ENCODE results near the gene SH2D2A. TPM values are rescaled to one million over a fixed set of nuclear protein-coding genes. Genes with fewer than 3 reads are reported as not detected.

Gene SH2D2A
- total RNA-seq, 1 experiment from 2014 or later, result 4.0 TPM

DNA sequence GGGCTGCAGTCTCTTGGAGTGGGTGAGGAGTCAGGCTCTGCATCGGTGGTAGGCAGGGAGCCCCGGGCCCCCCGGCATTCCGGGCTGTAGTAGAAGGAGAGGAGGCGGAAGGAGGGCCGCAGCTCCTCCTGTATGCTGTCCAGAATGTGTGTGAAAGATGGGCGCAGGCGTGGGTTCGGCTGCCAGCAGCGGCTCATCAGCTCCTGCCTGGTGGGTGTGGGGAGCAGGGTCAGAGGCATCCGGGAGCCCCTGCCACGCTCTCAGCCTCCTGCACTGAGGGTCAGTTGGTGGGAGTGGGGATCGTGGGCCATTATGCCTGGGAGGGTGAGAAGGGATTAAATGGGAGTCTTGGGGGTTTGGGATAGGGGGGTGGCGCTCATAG, 24.2 kb upstream of the SH2D2A start:
- ChIA-PET POLR2A (ENCODE audit: unreplicated experiment) (no interaction called here), CTCF (no interaction called here)
- no peaks in the 10 kb centered on the region for H4K20me1 ChIP-seq (ENCODE audit: insufficient read depth)
- H3K27me3 ChIP-seq (ENCODE audit: insufficient read depth, low read depth), result peaks cover 18% of the 10 kb centered on the region; the same call in 1 of the 2 replicates
- H3K79me2 ChIP-seq (ENCODE audit: low read depth), result no peaks in the 10 kb centered on the region
- H3K4me1 ChIP-seq (replicated peaks; ENCODE audit: insufficient read depth), result no peaks in the 10 kb centered on the region
- H3K9me3 ChIP-seq (ENCODE audit: insufficient read depth, low read depth), result no peaks in the 10 kb centered on the region
- no peak for TF ChIP-seq EZH2 (IDR thresholded peaks at IDR 0.05; ENCODE audit: low read depth)
- no peak for TF ChIP-seq CTCF (conservative IDR thresholded peaks at IDR 0.05)
- intact Hi-C loops (cut with micrococcal nuclease; ENCODE audit: unreplicated experiment), result no loop called here
- no TSS peak for BruUV-seq (replicated peaks)
- no peaks in the 10 kb centered on the region for H3K36me3 ChIP-seq (ENCODE audit: low read depth)
- H2AFZ ChIP-seq, result no peak overlapping the region
- H3K4me2 ChIP-seq, result no peak overlapping the region
- no peak overlapping the region for H3K27ac ChIP-seq
- no peak overlapping the region for H3K4me3 ChIP-seq
- no peak for DNase-seq
- H3K9me2 ChIP-seq (ENCODE audit: insufficient read depth), result no peaks in the 10 kb centered on the region
- no peaks in the 10 kb centered on the region for H3F3A ChIP-seq (ENCODE audit: insufficient read depth, low read depth)

DNA sequence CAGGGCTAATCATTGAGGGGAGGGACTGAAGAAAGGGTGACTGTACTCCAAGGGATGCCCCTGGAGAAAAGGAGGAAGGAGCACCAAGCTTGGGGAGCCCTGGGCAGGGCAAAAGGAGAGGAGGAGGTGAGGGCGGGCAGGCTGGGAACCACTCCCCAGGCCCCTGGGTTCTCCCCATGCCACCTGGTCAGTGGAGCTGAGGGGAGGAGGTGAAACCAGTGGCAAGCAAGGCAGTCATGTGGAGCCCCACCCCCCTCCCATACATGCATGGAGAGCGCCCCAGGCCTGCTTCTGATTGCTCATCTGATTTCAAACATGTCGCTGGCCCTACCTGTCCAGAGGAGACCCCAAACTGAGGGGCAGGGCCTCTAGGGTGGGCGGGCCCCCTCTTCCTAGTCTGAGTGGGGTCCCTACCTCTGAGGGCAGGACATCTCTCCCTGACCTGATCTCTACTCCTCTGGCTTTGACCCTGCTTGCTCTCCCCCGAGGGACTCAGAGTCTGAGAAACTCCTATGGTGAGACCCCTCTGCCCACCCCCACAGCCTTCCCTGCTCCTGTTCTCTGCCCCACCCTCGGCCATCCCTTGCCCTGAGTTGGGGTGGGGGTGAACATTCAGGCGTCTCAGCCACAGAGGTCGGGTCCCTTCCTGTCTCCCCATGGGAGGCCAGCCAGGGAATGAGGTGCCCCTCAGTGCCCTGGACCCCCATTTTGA, 23.7 kb upstream of the SH2D2A start:
- Histone ChIP-seq H3K79me2 (ENCODE audit: low read depth) (no peaks in the 10 kb centered on the region), H3K27me3 (ENCODE audit: insufficient read depth, low read depth) (peaks cover 23% of the 10 kb centered on the region; the same call in 1 of the 2 replicates)
- POLR2A ChIA-PET (ENCODE audit: unreplicated experiment), result no interaction called here

GRCh38 chr1:156839426-156840109, 22.9 kb upstream of the SH2D2A start:
- H2AFZ ChIP-seq, result no peak overlapping the region
- TF ChIP-seq EZH2 (IDR thresholded peaks at IDR 0.05; ENCODE audit: low read depth) (no peak), CTCF (conservative IDR thresholded peaks at IDR 0.05) (no peak)
- no peaks in the 10 kb centered on the region for H4K20me1 ChIP-seq (ENCODE audit: insufficient read depth)
- H3K36me3 ChIP-seq (ENCODE audit: low read depth), result no peaks in the 10 kb centered on the region
- no peaks in the 10 kb centered on the region for H3K79me2 ChIP-seq (ENCODE audit: low read depth)
- intact Hi-C loops (cut with micrococcal nuclease; ENCODE audit: unreplicated experiment), result no loop called here
- peaks cover 30% of the 10 kb centered on the region; the same call in 1 of the 2 replicates for H3K27me3 ChIP-seq (ENCODE audit: insufficient read depth, low read depth)
- no peaks in the 10 kb centered on the region for H3K9me2 ChIP-seq (ENCODE audit: insufficient read depth)
- POLR2A ChIA-PET (ENCODE audit: unreplicated experiment), result no interaction called here
- CTCF ChIA-PET, result interaction anchor here (1.3 to 1.7 kb wide), 2 partner anchors 20 to 88 kb away, joined by 4 read pairs; no protein-coding TSS in a partner anchor
- no peak overlapping the region for H3K4me3 ChIP-seq
- no peaks in the 10 kb centered on the region for H3K4me1 ChIP-seq (replicated peaks; ENCODE audit: insufficient read depth)
- no peaks in the 10 kb centered on the region for H3K9me3 ChIP-seq (ENCODE audit: insufficient read depth, low read depth)
- no peak overlapping the region for H3K27ac ChIP-seq
- no peak for DNase-seq
- H3F3A ChIP-seq (ENCODE audit: insufficient read depth, low read depth), result no peaks in the 10 kb centered on the region
- no TSS peak for BruUV-seq (replicated peaks)
- H3K4me2 ChIP-seq, result no peak overlapping the region

More for the DNA sequence above, 23.7 kb upstream of the SH2D2A start:
- H3K4me1 ChIP-seq (replicated peaks; ENCODE audit: insufficient read depth), result no peaks in the 10 kb centered on the region
- TF ChIP-seq EZH2 (IDR thresholded peaks at IDR 0.05; ENCODE audit: low read depth), result no peak
- no peak for TF ChIP-seq CTCF (conservative IDR thresholded peaks at IDR 0.05)
- CTCF ChIA-PET, result no interaction called here
- H3K4me2 ChIP-seq, result no peak overlapping the region
- H4K20me1 ChIP-seq (ENCODE audit: insufficient read depth), result no peaks in the 10 kb centered on the region
- H3K36me3 ChIP-seq (ENCODE audit: low read depth), result no peaks in the 10 kb centered on the region
- no TSS peak for BruUV-seq (replicated peaks)
- no peak overlapping the region for H2AFZ ChIP-seq
- H3K27ac ChIP-seq, result no peak overlapping the region
- H3K9me3 ChIP-seq (ENCODE audit: insufficient read depth, low read depth), result no peaks in the 10 kb centered on the region
- no peak for DNase-seq
- H3K9me2 ChIP-seq (ENCODE audit: insufficient read depth), result no peaks in the 10 kb centered on the region
- intact Hi-C loops (cut with micrococcal nuclease; ENCODE audit: unreplicated experiment), result no loop called here
- no peak overlapping the region for H3K4me3 ChIP-seq
- H3F3A ChIP-seq (ENCODE audit: insufficient read depth, low read depth), result no peaks in the 10 kb centered on the region

Measured in PC-9 (cell line).